ENCODE data around the gene TRDN.

DNA sequence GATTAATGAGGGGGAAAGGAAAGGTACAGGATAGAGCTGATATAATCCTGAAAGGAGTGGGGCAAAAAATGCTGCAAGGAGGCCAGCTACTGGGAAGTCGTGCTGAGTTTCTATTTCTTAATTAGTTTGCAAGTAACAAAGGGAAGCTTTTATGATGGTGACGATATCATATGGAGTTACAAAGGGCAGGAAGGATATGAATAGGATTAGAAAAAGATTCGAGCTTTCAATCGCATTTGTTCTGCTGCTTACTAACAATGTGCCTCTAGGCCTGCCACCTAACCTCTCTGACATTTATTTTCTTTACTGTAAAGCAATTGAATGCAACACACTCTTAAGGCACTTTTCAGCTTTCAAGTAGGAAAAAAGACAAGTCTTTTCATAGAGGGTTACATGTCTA, 421.5 kb downstream of the TRDN start:
- no peak for TF ChIP-seq POLR2A (IDR thresholded peaks at IDR 0.05)
- no peak for TF ChIP-seq CTCF (IDR thresholded peaks at IDR 0.05)
